Measurements from ENCODE around the gene UBC. TPM values are rescaled to one million over a fixed set of nuclear protein-coding genes. Genes with fewer than 3 reads are reported as not detected.

Gene UBC
- polyA plus RNA-seq, 1 experiment, result 1,376 TPM

DNA sequence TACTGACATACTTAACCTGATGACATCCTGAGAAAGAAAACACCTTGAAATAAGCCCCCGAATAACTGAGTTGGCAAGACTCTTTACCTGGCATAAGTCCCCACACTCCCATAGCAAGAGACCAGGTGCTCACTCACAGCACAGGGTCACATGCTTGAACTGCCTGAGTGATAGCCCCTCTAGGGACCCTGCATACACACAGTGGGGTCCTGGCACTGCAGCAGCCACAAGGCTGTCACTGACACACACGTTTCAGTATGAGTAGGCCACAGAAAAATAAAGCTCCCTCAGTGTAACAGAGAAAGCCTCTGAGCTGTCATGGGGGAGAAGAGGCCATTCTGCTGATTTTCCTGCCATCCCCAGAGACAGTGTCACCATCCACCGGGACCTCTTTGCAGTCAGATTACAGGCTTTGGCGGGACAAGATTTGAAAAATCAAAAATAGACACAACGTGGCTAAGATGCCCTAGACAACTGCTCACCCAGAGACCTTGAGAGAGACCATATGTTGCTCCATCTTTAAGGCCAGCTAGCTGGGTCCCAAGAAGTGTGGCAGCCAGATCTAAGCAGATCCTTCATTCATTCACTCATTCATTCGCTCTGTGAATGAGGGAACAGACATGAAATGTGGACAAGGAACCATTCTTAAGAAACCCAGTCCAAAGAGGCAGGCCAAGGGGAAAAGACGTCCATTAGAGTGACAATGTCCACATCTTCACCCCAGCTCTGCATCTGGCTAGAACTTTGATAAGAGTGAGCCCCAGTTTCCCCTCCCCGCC lies 52.4 kb downstream of the UBC start:
- no peak overlapping the region for H3K27ac ChIP-seq (ENCODE audit: low read depth, low read length)
- CTCF ChIA-PET, result interaction anchor here (0.6 kb wide), 1 partner anchor 45 kb away, joined by 3 read pairs; no protein-coding TSS in a partner anchor
- no peak for DNase-seq (ENCODE audit: low read depth, low spot score)
- no peak overlapping the region for H3K4me3 ChIP-seq (ENCODE audit: low read depth, low read length)
- POLR2A ChIA-PET, result no interaction called here
- TF ChIP-seq, protein P1, sequence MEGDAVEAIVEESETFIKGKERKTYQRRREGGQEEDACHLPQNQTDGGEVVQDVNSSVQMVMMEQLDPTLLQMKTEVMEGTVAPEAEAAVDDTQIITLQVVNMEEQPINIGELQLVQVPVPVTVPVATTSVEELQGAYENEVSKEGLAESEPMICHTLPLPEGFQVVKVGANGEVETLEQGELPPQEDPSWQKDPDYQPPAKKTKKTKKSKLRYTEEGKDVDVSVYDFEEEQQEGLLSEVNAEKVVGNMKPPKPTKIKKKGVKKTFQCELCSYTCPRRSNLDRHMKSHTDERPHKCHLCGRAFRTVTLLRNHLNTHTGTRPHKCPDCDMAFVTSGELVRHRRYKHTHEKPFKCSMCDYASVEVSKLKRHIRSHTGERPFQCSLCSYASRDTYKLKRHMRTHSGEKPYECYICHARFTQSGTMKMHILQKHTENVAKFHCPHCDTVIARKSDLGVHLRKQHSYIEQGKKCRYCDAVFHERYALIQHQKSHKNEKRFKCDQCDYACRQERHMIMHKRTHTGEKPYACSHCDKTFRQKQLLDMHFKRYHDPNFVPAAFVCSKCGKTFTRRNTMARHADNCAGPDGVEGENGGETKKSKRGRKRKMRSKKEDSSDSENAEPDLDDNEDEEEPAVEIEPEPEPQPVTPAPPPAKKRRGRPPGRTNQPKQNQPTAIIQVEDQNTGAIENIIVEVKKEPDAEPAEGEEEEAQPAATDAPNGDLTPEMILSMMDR (IDR thresholded peaks at IDR 0.05; ENCODE audit: low read depth, low read length), result no peak
- no peaks in the 10 kb centered on the region; the same call in 1 of the 2 replicates for H3K9me3 ChIP-seq (ENCODE audit: control insufficient read depth, insufficient read depth, low read length)
- H3K27me3 ChIP-seq (ENCODE audit: control insufficient read depth, insufficient read depth, low read length), result no peaks in the 10 kb centered on the region

Small RNA genes within 50 kb of the gene (small RNA-seq; reads per million reads assigned to genes)
- gene MIR5188 (ENCODE audit: insufficient read length, low read depth) (1.1 reads per million), gene RNU6-927P (ENCODE audit: insufficient read length, low read depth) (not detected)

Other genes with a start within 250 kb of the UBC start
- 10.3 and 17.9 TPM in 2 replicates for gene SCARB1, start 50.8 kb downstream of the UBC start, polyA plus RNA-seq (2011; rRNA removed)
- 6.3 and 7.5 TPM in 2 replicates for gene DHX37, start 74.5 kb upstream of the UBC start, polyA plus RNA-seq (2011; rRNA removed)
- 2.6 and 2.9 TPM in 2 replicates for gene BRI3BP, start 79.0 kb upstream of the UBC start, polyA plus RNA-seq (2011; rRNA removed)
- gene AACS, start 150.8 kb upstream of the UBC start, polyA plus RNA-seq (2011; rRNA removed), result 18.0 and 19.2 TPM in 2 replicates

Measured in AG04450 (cell line).